SK-N-SH (cell line): ENCODE results near the gene FOXP2. TPM values are rescaled to one million over a fixed set of nuclear protein-coding genes. Genes with fewer than 3 reads are reported as not detected.

Experiments
- CTCF ChIA-PET: fragments of 300-600, 350-600 bp; formaldehyde crosslinking; extraction: SDS; loops from one replicate; lab custom pipeline; 2021; lab: Yijun Ruan, JAX
- POLR2A ChIA-PET: fragments of 350-600 bp; sonication (Branson Sonifier 250); formaldehyde crosslinking; extraction: SDS; loops from one replicate; lab custom pipeline; 2020; ENCODE audit warnings: antibody characterized with exemption, inconsistent platforms; lab: Yijun Ruan, JAX
- DNase-seq: peaks from one replicate; pipeline ENCODE4 v3.0.0; 2012
- H2AFZ ChIP-seq: fragments of 200-600 bp; sonication (generic); 2 replicates; pipeline ENCODE4 v1.8.1; 2016; ENCODE audit warnings: antibody characterized with exemption, mild to moderate bottlenecking, low read depth
- H3F3A ChIP-seq: fragments of 200-600 bp; sonication (generic); replicated peaks from 2 replicates; pipeline ENCODE3; 2016; ENCODE audit warnings: antibody characterized with exemption, mild to moderate bottlenecking; ENCODE audit not compliant: insufficient read depth
- H3K27ac ChIP-seq, 2 experiments: fragments of 200-500 bp in 1 of 2; fragments of 200-600 bp in 1 of 2; sonication (Bioruptor generic) in 1 of 2; sonication (generic), shearing (Covaris generic) in 1 of 2; 2 replicates each; pipeline versions ENCODE4 v1.5.1 to v1.6.1; 2014 to 2016; ENCODE audit warnings: low read depth in 2 of 2, inconsistent platforms in 1 of 2, low read length in 1 of 2, mild to moderate bottlenecking in 1 of 2, mixed read lengths in 1 of 2
- H3K27me3 ChIP-seq: fragments of 200-600 bp; sonication (generic), shearing (Covaris generic); 2 replicates; pipeline ENCODE4 v1.6.1; 2016; ENCODE audit warnings: mixed run types; ENCODE audit not compliant: insufficient read depth
- H3K36me3 ChIP-seq, 2 experiments: fragments of 200-500 bp in 1 of 2; fragments of 200-600 bp in 1 of 2; sonication (Bioruptor generic) in 1 of 2; sonication (generic) in 1 of 2; replicated peaks in 1 of 2; 2 replicates each; pipeline versions ENCODE3 to v1.5.1; 2014 to 2016; ENCODE audit warnings: low read length in 1 of 2, mild to moderate bottlenecking in 1 of 2; ENCODE audit not compliant: insufficient read depth in 2 of 2, control insufficient read depth in 1 of 2
- H3K4me1 ChIP-seq, 2 experiments: fragments of 200-500 bp in 1 of 2; fragments of 200-600 bp in 1 of 2; sonication (Bioruptor generic) in 1 of 2; sonication (generic), shearing (Covaris generic) in 1 of 2; 2 replicates each; pipeline versions ENCODE4 v1.5.1 to v1.6.1; 2014 to 2016; ENCODE audit warnings: low read depth in 1 of 2, low read length in 1 of 2, mixed run types in 1 of 2; ENCODE audit not compliant: insufficient read depth in 2 of 2, control insufficient read depth in 1 of 2
- H3K4me2 ChIP-seq: fragments of 200-600 bp; sonication (generic), shearing (Covaris generic); 2 replicates; pipeline ENCODE4 v1.6.1; 2017; ENCODE audit warnings: mixed run types
- H3K4me3 ChIP-seq, 2 experiments: fragments of 200-500 bp in 1 of 2; fragments of 200-600 bp in 1 of 2; sonication (Bioruptor generic) in 1 of 2; sonication (generic), shearing (Covaris generic) in 1 of 2; 2 replicates each; pipeline versions ENCODE4 v1.5.1 to v1.8.1; 2014 to 2016; ENCODE audit warnings: low read depth in 2 of 2, inconsistent platforms in 1 of 2, low read length in 1 of 2, mild to moderate bottlenecking in 1 of 2, mixed read lengths in 1 of 2, moderate library complexity in 1 of 2
- H3K79me2 ChIP-seq: fragments of 200-600 bp; sonication (generic); 2 replicates; pipeline ENCODE4 v1.8.1; 2017; ENCODE audit warnings: mild to moderate bottlenecking; ENCODE audit not compliant: insufficient read depth
- H3K9ac ChIP-seq: fragments of 200-600 bp; sonication (generic); 2 replicates; pipeline ENCODE4 v1.6.1; 2017; ENCODE audit warnings: mixed run types
- H3K9me2 ChIP-seq: fragments of 200-600 bp; sonication (generic); 2 replicates; pipeline ENCODE4 v1.6.1; 2017; ENCODE audit warnings: mixed run types
- H3K9me3 ChIP-seq: fragments of 200-600 bp; sonication (generic); 2 replicates; pipeline ENCODE4 v1.6.1; 2017; ENCODE audit warnings: mixed run types, mild to moderate bottlenecking, moderate library complexity
- H4K20me1 ChIP-seq: fragments of 200-600 bp; sonication (generic); 2 replicates; pipeline ENCODE4 v1.6.1; 2017; ENCODE audit warnings: mild to moderate bottlenecking, mixed run types; ENCODE audit not compliant: insufficient read depth
- CHD2 ChIP-seq: fragments of 150-350 bp; IDR thresholded peaks from 2 replicates; pipeline ENCODE4 v1.6.1; 2018; ENCODE audit warnings: low read length; ENCODE audit not compliant: partially characterized antibody
- ELF1 ChIP-seq: IDR thresholded peaks from 2 replicates; pipeline ENCODE4 v1.4.0; 2012
- FOXM1 ChIP-seq: IDR thresholded peaks from 2 replicates; pipeline ENCODE4 v1.4.0; 2012; ENCODE audit warnings: low read depth, mild to moderate bottlenecking
- JUND ChIP-seq: IDR thresholded peaks from 2 replicates; pipeline ENCODE4 v1.4.0; 2012
- MXI1 ChIP-seq: IDR thresholded peaks from 2 replicates; pipeline ENCODE4 v1.6.1; 2012; ENCODE audit warnings: mild to moderate bottlenecking, low read depth, low read length, improper control_type of control experiment
- SIN3A ChIP-seq: IDR thresholded peaks from 2 replicates; pipeline ENCODE4 v1.6.1; 2012; ENCODE audit warnings: low read depth, mild to moderate bottlenecking, low read length, moderate library complexity, borderline replicate concordance
- SMC3 ChIP-seq: IDR thresholded peaks from 2 replicates; pipeline ENCODE4 v1.6.1; 2012; ENCODE audit warnings: low read depth, low read length, improper control_type of control experiment
- TCF12 ChIP-seq: IDR thresholded peaks from 2 replicates; pipeline ENCODE4 v1.4.0; 2012
- YY1 ChIP-seq: IDR thresholded peaks from 2 replicates; pipeline ENCODE4 v1.4.0; 2012; ENCODE audit warnings: low read depth, mild to moderate bottlenecking
- WGBS: methylation state at CpG from one replicate; pipeline ENCODE4 v1.1.6; 2017; ENCODE audit warnings: low lambda C conversion rate; 5-methylcytosine and 5-hydroxymethylcytosine counted together
- polyA plus RNA-seq, 3 experiments: library from polyadenylated mRNA; depleted of rRNA; stranded (reverse); fragments of >200 nt; gene quantifications; 2 replicates each; pipeline ENCODE4 v1.2.3, GENCODE V29; 2012
- TF ChIP-seq, protein P1 (sequence below): fragments of 200-600 bp; sonication (generic); IDR thresholded peaks from 2 replicates; pipeline ENCODE4 v1.6.1; 2017; ENCODE audit warnings: antibody characterized with exemption, mild to moderate bottlenecking, moderate library complexity
- TF ChIP-seq, protein P2 (sequence below): IDR thresholded peaks from 2 replicates; pipeline ENCODE4; 2012
- TF ChIP-seq, protein P3 (sequence below): IDR thresholded peaks from 2 replicates; pipeline ENCODE4 v1.4.0; 2012; ENCODE audit warnings: low read depth, borderline replicate concordance

Gene FOXP2
- polyA plus RNA-seq, 1 of the 3 experiments (the other 2 are of a cell fraction), result not detected

DNA sequence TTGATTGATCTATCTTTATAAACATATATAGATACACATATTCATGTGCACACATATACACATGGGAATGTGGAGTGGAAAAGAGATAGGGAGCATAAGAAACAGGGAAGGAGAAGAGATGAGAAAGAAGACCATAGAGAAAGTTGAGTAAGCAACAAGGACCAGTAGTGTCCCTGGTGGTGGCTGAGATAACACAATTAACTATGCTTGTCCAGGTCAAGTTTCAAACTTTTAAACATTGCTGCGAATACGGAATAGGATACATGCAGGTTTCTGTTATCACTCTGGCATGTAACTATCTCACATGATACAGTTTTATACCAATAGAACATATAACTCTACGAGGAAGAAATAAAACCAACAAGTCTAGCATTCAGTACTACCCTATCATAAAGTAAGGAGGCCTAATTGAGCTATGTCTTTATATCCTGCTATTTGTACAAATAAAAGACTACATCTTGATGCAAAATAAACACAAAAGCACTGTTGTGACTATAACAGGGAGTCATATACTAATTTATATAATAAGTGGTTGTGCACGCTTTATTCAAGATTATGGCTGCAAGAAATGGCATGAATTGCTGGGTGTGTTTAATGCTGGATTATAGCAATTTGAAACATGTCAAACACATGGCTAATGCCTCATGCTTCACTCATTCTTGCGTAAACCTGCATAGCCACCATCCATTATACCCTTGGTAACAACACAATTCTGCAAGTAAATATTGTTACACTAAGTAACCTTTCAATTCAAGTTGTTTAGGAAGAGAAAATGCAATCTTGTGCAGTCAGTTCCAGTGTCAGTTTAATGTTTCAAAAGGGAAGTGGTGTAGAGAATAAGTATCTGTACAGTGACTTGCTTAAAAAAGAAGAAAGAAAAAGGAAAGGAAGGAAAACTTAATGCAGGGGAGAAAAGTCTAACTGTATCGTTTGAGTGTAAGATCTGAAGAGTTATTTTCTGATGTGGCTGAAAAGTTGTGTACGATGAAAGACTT is 8.2 kb downstream of the FOXP2 start:
- H3K9me3 ChIP-seq, result no peaks in the 10 kb centered on the region
- H3K27me3 ChIP-seq, result no peaks in the 10 kb centered on the region; the same call in 1 of the 2 replicates
- H3K9ac ChIP-seq, result no peak overlapping the region
- ChIA-PET CTCF (no interaction called here), POLR2A (no interaction called here)
- no peak overlapping the region for H3K4me2 ChIP-seq
- H3K79me2 ChIP-seq, result no peaks in the 10 kb centered on the region
- no peak for TF ChIP-seq TCF12
- no peak for TF ChIP-seq FOXM1
- TF ChIP-seq, protein P1, sequence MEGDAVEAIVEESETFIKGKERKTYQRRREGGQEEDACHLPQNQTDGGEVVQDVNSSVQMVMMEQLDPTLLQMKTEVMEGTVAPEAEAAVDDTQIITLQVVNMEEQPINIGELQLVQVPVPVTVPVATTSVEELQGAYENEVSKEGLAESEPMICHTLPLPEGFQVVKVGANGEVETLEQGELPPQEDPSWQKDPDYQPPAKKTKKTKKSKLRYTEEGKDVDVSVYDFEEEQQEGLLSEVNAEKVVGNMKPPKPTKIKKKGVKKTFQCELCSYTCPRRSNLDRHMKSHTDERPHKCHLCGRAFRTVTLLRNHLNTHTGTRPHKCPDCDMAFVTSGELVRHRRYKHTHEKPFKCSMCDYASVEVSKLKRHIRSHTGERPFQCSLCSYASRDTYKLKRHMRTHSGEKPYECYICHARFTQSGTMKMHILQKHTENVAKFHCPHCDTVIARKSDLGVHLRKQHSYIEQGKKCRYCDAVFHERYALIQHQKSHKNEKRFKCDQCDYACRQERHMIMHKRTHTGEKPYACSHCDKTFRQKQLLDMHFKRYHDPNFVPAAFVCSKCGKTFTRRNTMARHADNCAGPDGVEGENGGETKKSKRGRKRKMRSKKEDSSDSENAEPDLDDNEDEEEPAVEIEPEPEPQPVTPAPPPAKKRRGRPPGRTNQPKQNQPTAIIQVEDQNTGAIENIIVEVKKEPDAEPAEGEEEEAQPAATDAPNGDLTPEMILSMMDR, result peak; percentile 44
- TF ChIP-seq ELF1, result no peak
- DNase-seq, result no peak
- no peak overlapping the region for H2AFZ ChIP-seq
- no peaks in the 10 kb centered on the region for H4K20me1 ChIP-seq
- 8% methylated on average over 7 of the region's 7 CpGs for WGBS
- no peak overlapping the region for H3K4me3 ChIP-seq
- no peaks in the 10 kb centered on the region for H3K36me3 ChIP-seq
- H3K9me2 ChIP-seq, result no peaks in the 10 kb centered on the region
- H3K27ac ChIP-seq, result no peak overlapping the region
- H3F3A ChIP-seq, result no peaks in the 10 kb centered on the region
- no peaks in the 10 kb centered on the region for H3K4me1 ChIP-seq

DNA sequence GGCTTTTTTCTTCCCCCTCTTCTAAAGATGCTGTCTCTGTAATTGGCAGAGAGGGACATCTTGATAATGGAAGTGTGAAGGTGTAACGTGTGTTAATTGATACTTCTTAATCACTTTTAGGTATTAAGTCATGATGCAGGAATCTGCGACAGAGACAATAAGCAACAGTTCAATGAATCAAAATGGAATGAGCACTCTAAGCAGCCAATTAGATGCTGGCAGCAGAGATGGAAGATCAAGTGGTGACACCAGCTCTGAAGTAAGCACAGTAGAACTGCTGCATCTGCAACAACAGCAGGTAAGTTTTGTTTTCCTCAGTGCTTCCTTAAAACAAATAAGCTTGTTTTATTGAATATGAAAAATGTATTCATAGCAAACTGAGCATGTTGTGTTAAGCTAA is 11.8 kb downstream of the FOXP2 start:
- Histone ChIP-seq H3K79me2 (no peaks in the 10 kb centered on the region), H3K9ac (no peak overlapping the region), H3K4me3 (no peak overlapping the region), H2AFZ (no peak overlapping the region), H3K27ac (no peak overlapping the region), H3K9me2 (no peaks in the 10 kb centered on the region; the same call in 1 of the 2 replicates), H3K9me3 (no peaks in the 10 kb centered on the region), H3K4me2 (no peak overlapping the region), H4K20me1 (no peaks in the 10 kb centered on the region), H3K4me1 (no peaks in the 10 kb centered on the region), H3K27me3 (no peaks in the 10 kb centered on the region; the same call in 1 of the 2 replicates), H3K36me3 (no peaks in the 10 kb centered on the region), H3F3A (no peaks in the 10 kb centered on the region)
- ChIA-PET CTCF (interaction anchor here (1.7 kb wide), 1 partner anchor 21 kb away, joined by 6 read pairs; no protein-coding TSS in a partner anchor), POLR2A (no interaction called here)
- WGBS, result 10% methylated on average over 2 of the region's 2 CpGs
- DNase-seq, result no peak
- TF ChIP-seq YY1 (no peak), MXI1 (no peak), JUND (no peak), CHD2 (no peak)

DNA sequence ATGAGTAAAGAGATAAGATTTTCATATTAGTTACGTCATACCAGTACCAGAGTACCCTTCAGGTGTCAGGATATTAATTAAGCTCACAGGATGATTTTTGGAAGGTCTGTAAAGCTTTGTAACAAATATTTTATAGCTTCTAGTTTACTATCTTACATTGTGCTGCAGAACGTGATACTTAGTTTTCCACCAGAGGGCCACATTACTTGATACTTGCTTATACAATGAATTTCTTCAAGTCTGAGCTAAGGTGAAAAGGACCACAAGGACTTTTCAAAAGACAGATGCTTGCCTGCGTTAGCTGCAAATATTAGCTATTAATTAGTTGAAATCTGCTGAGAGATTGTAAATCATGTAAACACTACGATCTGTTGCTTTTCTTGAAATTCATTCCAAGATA is 12.2 kb downstream of the FOXP2 start:
- Histone ChIP-seq H3K79me2 (no peaks in the 10 kb centered on the region), H3K4me1 (no peaks in the 10 kb centered on the region), H3K9ac (no peak overlapping the region), H4K20me1 (no peaks in the 10 kb centered on the region), H2AFZ (no peak overlapping the region), H3K36me3 (no peaks in the 10 kb centered on the region), H3K9me3 (no peaks in the 10 kb centered on the region), H3K27ac (no peak overlapping the region), H3F3A (no peaks in the 10 kb centered on the region), H3K27me3 (no peaks in the 10 kb centered on the region; the same call in 1 of the 2 replicates), H3K9me2 (no peaks in the 10 kb centered on the region; the same call in 1 of the 2 replicates), H3K4me2 (no peak overlapping the region), H3K4me3 (no peak overlapping the region)
- POLR2A ChIA-PET, result no interaction called here
- CTCF ChIA-PET, result interaction anchor here (1.7 kb wide), 1 partner anchor 21 kb away, joined by 6 read pairs; no protein-coding TSS in a partner anchor
- WGBS, result 2% methylated on average over 4 of the region's 4 CpGs
- TF ChIP-seq, protein P2, sequence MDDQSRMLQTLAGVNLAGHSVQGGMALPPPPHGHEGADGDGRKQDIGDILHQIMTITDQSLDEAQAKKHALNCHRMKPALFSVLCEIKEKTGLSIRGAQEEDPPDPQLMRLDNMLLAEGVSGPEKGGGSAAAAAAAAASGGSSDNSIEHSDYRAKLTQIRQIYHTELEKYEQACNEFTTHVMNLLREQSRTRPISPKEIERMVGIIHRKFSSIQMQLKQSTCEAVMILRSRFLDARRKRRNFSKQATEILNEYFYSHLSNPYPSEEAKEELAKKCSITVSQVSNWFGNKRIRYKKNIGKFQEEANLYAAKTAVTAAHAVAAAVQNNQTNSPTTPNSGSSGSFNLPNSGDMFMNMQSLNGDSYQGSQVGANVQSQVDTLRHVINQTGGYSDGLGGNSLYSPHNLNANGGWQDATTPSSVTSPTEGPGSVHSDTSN, result no peak
- TF ChIP-seq SMC3 (peak; percentile 11; the same call in 1 of the 2 replicates), SIN3A (no peak), JUND (no peak)
- TF ChIP-seq, protein P3, sequence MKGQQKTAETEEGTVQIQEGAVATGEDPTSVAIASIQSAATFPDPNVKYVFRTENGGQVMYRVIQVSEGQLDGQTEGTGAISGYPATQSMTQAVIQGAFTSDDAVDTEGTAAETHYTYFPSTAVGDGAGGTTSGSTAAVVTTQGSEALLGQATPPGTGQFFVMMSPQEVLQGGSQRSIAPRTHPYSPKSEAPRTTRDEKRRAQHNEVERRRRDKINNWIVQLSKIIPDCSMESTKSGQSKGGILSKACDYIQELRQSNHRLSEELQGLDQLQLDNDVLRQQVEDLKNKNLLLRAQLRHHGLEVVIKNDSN, result no peak
- TF ChIP-seq, protein P1, result peak; percentile 52
- DNase-seq, result no peak
